WTC11 (cell line): ENCODE measurements around the gene OR6N1.

Source experiments
- CREB1 ChIP-seq: sonication (generic); formaldehyde crosslinking; IDR thresholded peaks from 2 replicates; pipeline ENCODE4 v1.8.0; 2023; ENCODE audit warnings: mild to moderate bottlenecking, missing genetic modification reagents
- CTCF ChIP-seq: fragments of 200-600 bp; IDR thresholded peaks from 2 replicates; pipeline ENCODE4 v1.8.0; 2022; ENCODE audit warnings: antibody characterized with exemption
- ELF4 ChIP-seq: sonication (generic); formaldehyde crosslinking; IDR thresholded peaks from 2 replicates; pipeline ENCODE4 v1.8.1; 2022; ENCODE audit warnings: low read depth, mild to moderate bottlenecking, moderate library complexity, missing genetic modification reagents
- GABPB1 ChIP-seq: sonication (generic); formaldehyde crosslinking; IDR thresholded peaks from 2 replicates; pipeline ENCODE4 v1.8.1; 2023; ENCODE audit warnings: mild to moderate bottlenecking, missing genetic modification reagents
- NFYB ChIP-seq: sonication (generic); formaldehyde crosslinking; conservative IDR thresholded peaks from 2 replicates; pipeline ENCODE4 v1.8.0; 2022; ENCODE audit warnings: low read depth, missing genetic modification reagents
- NR1H2 ChIP-seq: sonication (generic); formaldehyde crosslinking; IDR thresholded peaks from 2 replicates; pipeline ENCODE4 v1.9.0; 2021; ENCODE audit warnings: mild to moderate bottlenecking, moderate library complexity, missing genetic modification reagents
- PRDM15 ChIP-seq: sonication (generic); formaldehyde crosslinking; IDR thresholded peaks from 2 replicates; pipeline ENCODE4 v1.8.0; 2022; ENCODE audit warnings: missing genetic modification reagents
- SOX15 ChIP-seq: fragments of 250-450 bp; sonication (Bioruptor Pico); IDR thresholded peaks from 2 replicates; pipeline ENCODE4 v1.9.0; 2021; ENCODE audit warnings: mild to moderate bottlenecking
- ZNF232 ChIP-seq: sonication (generic); formaldehyde crosslinking; IDR thresholded peaks from 2 replicates; pipeline ENCODE4 v1.8.0; 2022; ENCODE audit warnings: mild to moderate bottlenecking, missing genetic modification reagents
- ZNF423 ChIP-seq: fragments of 250-450 bp; sonication (Bioruptor Pico); IDR thresholded peaks from 2 replicates; pipeline ENCODE4 v2.1.2; 2022; ENCODE audit warnings: mild to moderate bottlenecking, moderate library complexity
- ZNF425 ChIP-seq: fragments of 250-450 bp; sonication (Bioruptor Pico); conservative IDR thresholded peaks from 2 replicates; pipeline ENCODE4 v1.9.0; 2021; ENCODE audit warnings: mild to moderate bottlenecking
- TF ChIP-seq, protein P1 (sequence below): sonication (generic); formaldehyde crosslinking; IDR thresholded peaks from 2 replicates; pipeline ENCODE4 v1.8.1; 2022; ENCODE audit warnings: missing genetic modification reagents, borderline replicate concordance
- TF ChIP-seq, protein P2 (sequence below): sonication (generic); formaldehyde crosslinking; IDR thresholded peaks from 2 replicates; pipeline ENCODE4 v1.8.0; 2022; ENCODE audit warnings: mild to moderate bottlenecking, missing genetic modification reagents

DNA sequence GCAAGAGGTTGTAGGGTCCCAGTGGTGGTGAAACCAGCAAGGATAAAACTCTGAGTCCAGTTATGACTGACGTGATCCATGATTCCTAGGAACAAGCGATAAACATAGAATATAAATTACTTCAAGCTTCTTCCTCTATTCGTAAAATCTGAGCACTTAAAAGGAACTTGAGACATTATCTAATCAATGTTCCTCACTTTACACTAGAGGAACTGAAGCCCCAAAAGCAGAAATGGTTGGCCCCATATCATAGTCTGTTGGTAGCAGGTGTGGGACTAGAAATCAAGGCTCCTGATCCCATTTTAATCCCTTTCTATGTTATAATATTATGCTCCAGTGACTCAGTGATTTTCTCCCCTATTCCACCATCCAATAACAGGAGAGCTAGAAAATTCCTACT, 37.3 kb upstream of the OR6N1 start:
- TF ChIP-seq ELF4 (no peak), CREB1 (CRISPR knock-in tag) (no peak), CTCF (no peak), PRDM15 (CRISPR knock-in tag) (no peak), SOX15 (no peak), GABPB1 (no peak), ZNF423 (CRISPR knock-in tag) (no peak), NR1H2 (CRISPR knock-in tag) (no peak), ZNF232 (CRISPR knock-in tag) (no peak), ZNF425 (CRISPR knock-in tag) (no peak), NFYB (CRISPR knock-in tag) (no peak)
- TF ChIP-seq, protein P1, sequence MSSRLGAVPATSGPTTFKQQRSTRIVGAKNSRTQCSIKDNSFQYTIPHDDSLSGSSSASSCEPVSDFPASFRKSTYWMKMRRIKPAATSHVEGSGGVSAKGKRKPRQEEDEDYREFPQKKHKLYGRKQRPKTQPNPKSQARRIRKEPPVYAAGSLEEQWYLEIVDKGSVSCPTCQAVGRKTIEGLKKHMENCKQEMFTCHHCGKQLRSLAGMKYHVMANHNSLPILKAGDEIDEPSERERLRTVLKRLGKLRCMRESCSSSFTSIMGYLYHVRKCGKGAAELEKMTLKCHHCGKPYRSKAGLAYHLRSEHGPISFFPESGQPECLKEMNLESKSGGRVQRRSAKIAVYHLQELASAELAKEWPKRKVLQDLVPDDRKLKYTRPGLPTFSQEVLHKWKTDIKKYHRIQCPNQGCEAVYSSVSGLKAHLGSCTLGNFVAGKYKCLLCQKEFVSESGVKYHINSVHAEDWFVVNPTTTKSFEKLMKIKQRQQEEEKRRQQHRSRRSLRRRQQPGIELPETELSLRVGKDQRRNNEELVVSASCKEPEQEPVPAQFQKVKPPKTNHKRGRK (CRISPR knock-in tag) = no peak
- TF ChIP-seq, protein P2, sequence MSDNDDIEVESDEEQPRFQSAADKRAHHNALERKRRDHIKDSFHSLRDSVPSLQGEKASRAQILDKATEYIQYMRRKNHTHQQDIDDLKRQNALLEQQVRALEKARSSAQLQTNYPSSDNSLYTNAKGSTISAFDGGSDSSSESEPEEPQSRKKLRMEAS (CRISPR knock-in tag) = no peak
